Kidney capillary endothelial cell (primary cell): Measurements from ENCODE around the gene SNX10.

Experiments
- DNase-seq: peaks from one replicate; pipeline ENCODE4 v3.0.0-alpha.2; 2018; ENCODE audit warnings: low spot score

The SNX10 gene

DNA sequence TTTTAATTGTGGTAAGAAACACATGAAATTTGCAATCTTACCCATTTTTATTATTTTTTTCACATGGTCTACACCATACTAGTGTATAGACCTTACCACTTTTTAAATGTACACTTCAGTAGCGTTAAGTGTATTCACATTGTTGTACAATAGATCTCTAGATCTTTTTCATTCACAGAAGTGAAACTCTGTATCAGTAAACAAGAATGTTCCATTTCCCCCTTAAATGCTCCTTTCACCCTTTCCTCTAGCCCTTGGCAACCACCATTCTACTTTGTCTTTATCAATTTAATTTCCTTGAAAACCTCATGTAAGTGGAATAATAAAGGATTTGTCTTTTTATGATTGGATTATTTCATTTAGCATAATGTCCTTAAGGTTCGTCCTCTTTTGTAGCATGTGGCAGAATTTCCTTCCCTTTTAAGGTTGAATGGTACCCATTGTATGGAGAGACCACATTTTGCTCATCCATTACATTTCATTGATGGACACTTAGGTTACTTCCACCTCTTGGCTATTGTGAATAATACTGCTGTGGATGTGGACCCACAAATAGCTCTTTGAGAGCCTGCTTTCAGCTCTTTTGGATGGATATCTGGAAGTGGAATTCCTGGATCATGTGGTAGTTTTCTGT is 45.7 kb downstream of the SNX10 start:
- no peak for DNase-seq

GRCh38 chr7:26340476-26341018 is 48.9 kb downstream of the SNX10 start:
- no peak for DNase-seq

DNA sequence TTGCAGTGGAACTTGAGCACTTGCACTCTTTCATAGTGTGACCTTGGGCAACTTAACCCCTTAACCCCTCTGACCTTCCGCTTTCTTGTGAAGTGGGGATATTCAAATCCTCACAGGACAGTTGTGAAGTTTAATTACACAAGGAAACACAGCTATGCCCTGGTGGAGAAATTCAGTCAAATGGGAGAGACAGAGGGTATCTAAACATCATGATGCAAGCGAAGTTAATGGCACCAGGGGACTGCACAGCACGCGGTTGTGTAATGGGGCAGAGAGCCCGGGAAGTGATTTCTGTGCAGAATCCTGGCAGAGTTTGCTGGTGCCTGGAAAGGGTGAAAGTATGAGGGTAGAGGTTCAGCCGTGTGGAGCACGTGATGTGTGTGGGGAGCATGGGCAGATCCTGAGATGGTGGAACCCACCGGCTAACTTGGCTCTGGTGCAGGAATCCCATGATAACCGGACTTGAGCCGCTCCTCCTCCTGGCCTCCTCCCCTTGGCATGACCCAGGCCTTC is 51.7 kb downstream of the SNX10 start:
- DNase-seq = no peak

DNA sequence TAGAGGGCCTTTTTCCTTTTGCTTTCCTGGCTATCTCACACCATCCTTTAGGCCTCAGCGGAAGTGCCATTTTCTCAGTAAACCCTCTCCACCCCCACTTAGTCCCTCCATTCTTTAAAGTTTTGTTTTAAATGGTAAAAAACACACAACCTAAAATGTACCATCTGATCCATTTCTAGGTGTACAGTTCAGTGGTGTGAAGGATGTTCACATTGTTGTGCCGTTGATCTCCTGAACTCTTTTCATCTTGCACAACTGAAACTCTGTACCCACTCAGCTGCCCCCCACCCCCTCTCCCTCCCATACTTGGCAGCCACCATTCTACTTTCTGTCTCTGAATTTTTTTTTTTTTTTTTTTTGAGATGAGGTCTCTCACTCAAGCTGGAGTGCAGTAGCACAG is 52.2 kb downstream of the SNX10 start:
- DNase-seq = no peak

GRCh38 chr7:26345202-26345601 is 53.5 kb downstream of the SNX10 start:
- no peak for DNase-seq

- no peak for DNase-seq
Measured at GRCh38 chr7:26345837-26346236, 54.2 kb downstream of the SNX10 start.

DNA sequence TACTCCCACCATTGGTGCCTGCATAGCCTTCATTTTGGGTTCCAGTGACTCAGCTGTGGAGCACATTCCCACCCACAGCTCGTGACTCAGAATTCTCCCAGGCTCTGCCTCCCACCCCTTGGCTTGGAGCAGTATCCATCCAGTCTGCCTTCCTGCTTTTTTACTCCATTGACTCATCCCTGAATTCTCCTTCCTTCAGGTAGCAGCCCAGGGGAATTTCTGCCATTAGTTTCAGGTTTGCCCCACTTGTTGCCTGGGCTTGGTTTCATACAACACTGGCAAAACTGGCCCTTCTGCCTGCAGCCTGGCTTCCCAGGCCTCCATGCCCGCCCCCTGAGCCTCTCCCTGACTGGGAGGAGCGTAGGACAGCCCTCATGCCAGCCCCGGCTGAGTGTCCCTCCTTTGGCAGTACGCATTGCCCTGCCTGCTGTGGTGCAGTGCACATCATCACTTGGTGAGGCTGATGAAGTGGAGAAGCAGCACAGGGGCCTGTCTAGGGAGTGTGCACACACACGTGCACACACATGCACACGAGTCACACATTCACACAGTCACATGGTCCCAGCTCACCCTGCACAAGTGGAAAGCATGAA is 55.0 kb downstream of the SNX10 start:
- no peak for DNase-seq

GRCh38 chr7:26348234-26348851 is 56.7 kb downstream of the SNX10 start:
- no peak for DNase-seq

DNA sequence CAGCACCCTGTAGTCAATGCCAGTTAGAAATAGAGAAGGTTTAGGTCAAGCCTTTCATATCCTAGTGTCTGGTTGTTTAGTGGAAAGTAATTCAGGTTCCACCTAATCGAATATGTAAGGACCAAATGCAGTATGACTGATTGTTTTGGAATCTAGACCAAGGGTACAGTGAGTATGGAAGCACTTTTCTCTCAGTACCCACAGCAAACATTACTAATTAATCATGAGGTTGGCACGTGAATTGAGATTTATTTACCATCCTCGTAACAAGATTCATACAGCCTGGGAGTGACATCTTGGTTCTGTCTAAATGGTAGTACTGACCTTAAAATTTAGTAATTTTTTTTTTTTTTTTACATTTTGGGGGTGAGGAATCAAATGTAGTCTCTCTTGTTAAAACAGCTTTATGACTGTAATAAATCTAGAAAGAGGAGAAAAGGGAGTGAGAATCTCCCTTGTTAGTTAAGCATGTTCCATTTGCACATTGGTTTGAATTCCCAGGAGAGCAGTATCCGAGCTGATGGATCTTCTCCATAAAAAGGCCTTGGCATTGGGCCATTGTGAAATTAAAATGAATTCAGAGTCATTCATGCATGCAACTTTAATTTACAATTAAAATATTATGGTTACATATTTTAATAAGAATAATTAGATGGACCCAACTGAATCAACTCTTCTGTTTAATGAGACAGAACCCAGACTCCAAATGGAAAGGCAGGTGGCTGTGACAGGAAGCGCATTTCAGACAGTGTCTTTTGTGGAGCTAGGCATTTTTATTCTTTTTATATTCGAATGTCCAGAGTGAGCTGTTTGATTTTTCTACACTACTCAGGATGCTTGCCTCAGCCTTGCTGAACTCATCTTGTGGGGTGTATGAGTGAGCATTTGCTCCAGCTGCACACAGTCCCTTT is 57.6 kb downstream of the SNX10 start:
- no peak for DNase-seq

- no peak for DNase-seq
Measured at GRCh38 chr7:26351171-26351570, 59.5 kb downstream of the SNX10 start.

GRCh38 chr7:26356229-26356628 is 64.6 kb downstream of the SNX10 start:
- DNase-seq = no peak

- DNase-seq = no peak
Measured at GRCh38 chr7:26356929-26357798, 65.5 kb downstream of the SNX10 start.

DNA sequence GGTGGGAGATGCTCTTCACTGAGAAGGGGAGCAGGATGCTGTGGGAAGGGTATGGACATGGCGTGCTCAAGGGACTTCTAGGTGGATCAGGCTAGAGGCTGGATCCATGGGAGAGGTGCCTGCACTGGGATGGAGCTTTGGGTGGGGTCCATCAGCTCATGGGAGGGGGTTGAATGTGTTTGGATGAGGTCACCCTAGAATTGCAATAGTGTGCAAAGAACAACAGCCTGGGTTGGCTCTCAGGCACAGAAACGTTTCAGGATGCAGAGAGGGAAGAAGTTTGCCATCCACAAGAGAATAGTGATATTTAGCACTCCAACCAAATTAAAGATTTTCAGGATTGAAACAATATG is 66.1 kb downstream of the SNX10 start:
- DNase-seq = no peak

DNA sequence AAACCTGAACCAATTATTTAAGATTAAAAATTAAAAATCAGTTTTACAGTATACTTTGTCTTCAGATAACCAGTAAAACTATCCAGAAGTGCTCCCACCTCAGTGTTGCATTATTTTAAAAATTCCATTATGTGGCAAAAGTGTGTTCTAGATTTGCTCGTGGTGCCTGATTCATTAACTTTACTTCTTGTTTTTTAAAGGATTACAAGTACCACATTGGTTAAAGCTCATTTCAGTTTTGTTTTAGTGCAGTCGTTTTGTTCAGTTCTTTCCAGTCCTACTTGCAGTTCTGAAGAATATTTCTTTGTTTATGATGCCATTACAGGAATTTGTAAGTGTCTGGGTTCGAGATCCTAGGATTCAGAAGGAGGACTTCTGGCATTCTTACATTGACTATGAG is 69.0 kb downstream of the SNX10 start:
- no peak for DNase-seq

GRCh38 chr7:26361637-26362036 is 70.0 kb downstream of the SNX10 start:
- DNase-seq = no peak

DNA sequence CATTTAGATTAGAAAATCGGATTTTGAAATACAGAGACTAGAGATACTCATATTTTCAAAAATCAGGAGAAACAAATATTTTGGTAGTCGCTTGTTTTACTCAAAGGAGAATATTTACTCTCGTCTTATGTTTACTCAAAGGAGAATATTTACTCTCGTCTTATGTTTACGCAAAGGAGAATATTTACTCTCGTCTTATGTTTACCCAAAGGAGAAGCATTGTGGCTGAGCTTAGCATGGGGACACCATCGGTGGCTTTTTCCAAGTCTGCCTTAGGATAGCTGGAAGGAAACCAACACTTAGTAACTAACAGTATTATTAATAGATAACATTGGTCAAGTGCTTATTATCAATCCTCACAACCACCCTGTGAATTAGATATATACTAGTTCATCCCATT is 71.8 kb downstream of the SNX10 start:
- no peak for DNase-seq

DNA sequence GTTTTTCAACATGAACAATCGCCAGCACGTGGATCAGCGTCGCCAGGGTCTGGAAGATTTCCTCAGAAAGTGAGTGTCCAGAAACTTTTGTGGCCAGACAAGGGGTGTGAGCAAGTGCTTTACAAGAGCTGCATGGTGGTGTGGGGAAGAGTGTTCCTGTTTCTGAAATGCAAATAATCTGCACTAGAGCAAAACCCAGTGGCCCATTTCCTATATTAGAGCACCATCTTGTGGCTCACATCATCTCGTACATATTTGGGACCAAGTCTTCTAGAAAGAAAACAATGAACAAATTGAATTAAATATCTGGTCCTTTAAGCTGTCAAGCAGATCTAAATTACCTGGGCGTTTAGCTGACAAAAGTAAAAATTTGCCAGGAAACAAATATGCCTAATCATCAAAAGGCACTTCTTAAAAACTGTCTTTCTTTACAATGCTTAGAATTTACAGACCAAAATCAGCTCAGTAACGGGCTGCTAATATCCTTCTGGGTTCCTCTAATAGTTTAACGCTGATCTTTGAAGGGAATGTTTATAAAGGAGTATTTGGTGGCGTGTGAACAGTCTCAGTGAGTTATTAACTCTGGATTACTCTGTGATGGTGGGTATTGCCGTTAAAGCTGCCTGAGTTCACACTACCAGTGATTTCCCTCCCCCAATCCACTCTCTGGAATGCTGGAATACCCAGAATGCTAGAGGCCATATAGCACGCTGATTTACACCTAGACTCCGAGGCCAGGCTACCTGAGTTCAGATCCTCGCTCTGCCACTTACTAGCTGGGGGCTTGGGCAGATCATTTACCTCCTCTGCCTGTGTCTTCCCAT is 73.6 kb downstream of the SNX10 start:
- peak; percentile 79 for DNase-seq

GRCh38 chr7:26365901-26366275 is 74.2 kb downstream of the SNX10 start:
- DNase-seq = no peak

- DNase-seq = no peak
Measured at GRCh38 chr7:26367219-26367711, 75.6 kb downstream of the SNX10 start.

DNA sequence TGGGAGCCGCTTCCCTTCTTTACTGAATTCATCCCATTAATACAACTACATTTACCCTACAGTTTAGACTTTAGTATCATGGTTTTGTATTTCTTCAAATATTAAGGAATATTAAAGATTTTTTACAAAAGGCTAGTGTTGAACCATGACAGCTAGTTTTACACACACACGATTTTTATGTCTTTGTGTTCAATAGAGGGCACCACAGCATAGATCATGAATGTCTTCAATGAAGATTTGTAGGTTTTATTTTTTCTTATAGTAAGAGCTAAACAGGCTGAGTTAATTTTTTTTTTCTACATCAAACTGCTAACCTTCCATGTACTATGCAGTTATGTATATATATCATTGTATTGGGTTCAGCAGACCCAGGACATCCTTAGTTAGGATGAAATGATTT is 76.9 kb downstream of the SNX10 start:
- no peak for DNase-seq
